Keratinocyte (primary cell): ENCODE results near the gene TRAPPC11. TPM values are rescaled to one million over a fixed set of nuclear protein-coding genes. Genes with fewer than 3 reads are reported as not detected.

Source experiments
- DNase-seq: peaks from one replicate; pipeline ENCODE4 v3.0.0-alpha.2; 2011; ENCODE audit warnings: low read depth, missing footprints, low spot score
- FAIRE-seq: peaks from 2 replicates; lab custom pipeline; 2011; peaks lifted over from hg19 to GRCh38; lab: Jason Lieb, UNC
- H2AFZ ChIP-seq: 2 replicates; pipeline ENCODE4 v1.6.0; 2012; ENCODE audit warnings: low read length, control low read depth, inconsistent platforms; ENCODE audit not compliant: control insufficient read depth
- H3K27ac ChIP-seq: 2 replicates; pipeline ENCODE4 v1.5.1; 2011; ENCODE audit warnings: low read length; ENCODE audit not compliant: control insufficient read depth, insufficient read depth
- H3K27me3 ChIP-seq: 3 replicates; pipeline ENCODE4 v1.6.0; 2011; ENCODE audit warnings: low read length; ENCODE audit not compliant: control insufficient read depth, insufficient read depth; ENCODE audit errors: extremely low read depth
- H3K36me3 ChIP-seq, 2 experiments: 2 replicates in 1 of 2; 3 replicates in 1 of 2; pipeline ENCODE4 v1.5.1; 2011; ENCODE audit warnings: low read length in 2 of 2, mild to moderate bottlenecking in 1 of 2; ENCODE audit not compliant: control insufficient read depth in 2 of 2, insufficient read depth in 2 of 2; ENCODE audit errors: extremely low read depth in 1 of 2
- H3K4me1 ChIP-seq: 3 replicates; pipeline ENCODE4 v1.5.1; 2011; ENCODE audit warnings: low read length; ENCODE audit not compliant: control insufficient read depth, insufficient read depth; ENCODE audit errors: extremely low read depth
- H3K4me2 ChIP-seq: 3 replicates; pipeline ENCODE4 v1.6.0; 2011; ENCODE audit warnings: low read depth, low read length; ENCODE audit not compliant: control insufficient read depth, insufficient read depth; ENCODE audit errors: extremely low read depth
- H3K4me3 ChIP-seq, 3 experiments: fragments of 200-600 bp in 1 of 3; sonication (generic) in 1 of 3; 2 replicates in 2 of 3; 3 replicates in 1 of 3; pipeline ENCODE4 v1.5.1; 2011 to 2016; ENCODE audit warnings: low read length in 3 of 3, mild to moderate bottlenecking in 3 of 3, control low read depth in 2 of 3, inconsistent platforms in 1 of 3, low read depth in 1 of 3, mixed read lengths in 1 of 3, mixed run types in 1 of 3, moderate library complexity in 1 of 3; ENCODE audit not compliant: control insufficient read depth in 2 of 3, insufficient read depth in 2 of 3; ENCODE audit errors: extremely low read depth in 1 of 3
- H3K79me2 ChIP-seq: 2 replicates; pipeline ENCODE4 v1.6.0; 2012; ENCODE audit warnings: low read length; ENCODE audit not compliant: control insufficient read depth, insufficient read depth
- H3K9ac ChIP-seq: 3 replicates; pipeline ENCODE4 v1.6.0; 2011; ENCODE audit warnings: low read length; ENCODE audit not compliant: control insufficient read depth, insufficient read depth; ENCODE audit errors: extremely low read depth
- H3K9me1 ChIP-seq: 3 replicates; pipeline ENCODE4 v1.6.0; 2011; ENCODE audit warnings: low read length; ENCODE audit not compliant: control insufficient read depth, insufficient read depth; ENCODE audit errors: extremely low read depth
- H3K9me3 ChIP-seq: 2 replicates; pipeline ENCODE4 v1.5.1; 2012; ENCODE audit warnings: low read depth, low read length; ENCODE audit not compliant: control insufficient read depth
- H4K20me1 ChIP-seq: 3 replicates; pipeline ENCODE4 v1.6.0; 2011; ENCODE audit warnings: low read length; ENCODE audit not compliant: control insufficient read depth, insufficient read depth; ENCODE audit errors: extremely low read depth
- EZH2 ChIP-seq: IDR thresholded peaks from one replicate; pipeline ENCODE4 v1.6.1; 2012; ENCODE audit warnings: inconsistent platforms, mild to moderate bottlenecking, low read length, moderate library complexity
- dilution Hi-C: fragments of 300-500 bp; cut with MboI; formaldehyde crosslinking; loops from one replicate; pipeline ENCODE4 v1.7.0; 2020; ENCODE audit warnings: low sequenced_read_pairs; ENCODE audit not compliant: extremely low pct_ligation_motif_present
- polyA plus RNA-seq, 5 experiments: library from polyadenylated mRNA; depleted of rRNA in 3 of 5; stranded (reverse) in 3 of 5; stranded (forward) in 1 of 5; unstranded in 1 of 5; fragments of >200 nt; gene quantifications; 1 replicate in 1 of 5; 2 replicates in 3 of 5; 3 replicates in 1 of 5; pipeline versions ENCODE4 v1.2.1 to v1.2.3, GENCODE V29; 2011 to 2012; ENCODE audit warnings: missing spikeins in 2 of 5, low read depth in 1 of 5, low replicate concordance in 1 of 5
- TF ChIP-seq, protein P1 (sequence below), 3 experiments: IDR thresholded peaks in 1 of 3; conservative IDR thresholded peaks in 1 of 3; optimal IDR thresholded peaks in 1 of 3; 2 replicates in 2 of 3; 3 replicates in 1 of 3; pipeline versions ENCODE3 to v1.5.1; 2011; ENCODE audit warnings: low read length in 3 of 3, mild to moderate bottlenecking in 3 of 3, moderate library complexity in 2 of 3, control low read depth in 1 of 3, inconsistent platforms in 1 of 3; ENCODE audit not compliant: insufficient read depth in 2 of 3; ENCODE audit errors: extremely low read depth in 1 of 3

Gene TRAPPC11
- polyA plus RNA-seq, 1 donor (not counting 4 experiments of a cell fraction or from before 2014, with no cell fraction given): 42.5 TPM

DNA sequence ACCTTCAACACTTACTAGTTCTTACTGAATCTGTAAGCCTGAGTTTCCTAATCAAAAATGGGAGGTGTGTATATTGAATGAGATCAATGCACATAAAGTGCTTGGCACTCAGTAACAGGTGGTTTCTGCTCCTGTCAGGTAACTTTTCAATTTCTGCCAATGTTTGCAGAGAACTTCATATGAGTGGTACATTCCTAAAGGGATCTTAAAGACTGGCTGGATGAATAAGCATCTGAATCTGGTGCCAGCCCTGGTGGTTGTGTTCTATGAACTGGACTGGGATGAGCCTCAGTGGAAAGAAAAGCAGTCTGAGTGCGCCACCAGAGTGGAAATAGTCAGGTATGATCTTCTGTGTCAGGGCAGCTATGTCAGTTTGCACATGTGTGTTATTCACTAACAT, 7.0 kb downstream of the TRAPPC11 start:
- DNase-seq (no peak), FAIRE-seq (peak; percentile 23)
- dilution Hi-C loops: no loop called here
- Histone ChIP-seq H3K4me1 (no peaks in the 10 kb centered on the region), H3K4me3 (no peak overlapping the region), H2AFZ (no peak overlapping the region), H3K9ac (no peak overlapping the region), H3K4me2 (no peak overlapping the region), H3K9me1 (no peaks in the 10 kb centered on the region), H4K20me1 (no peaks in the 10 kb centered on the region), H3K27me3 (no peaks in the 10 kb centered on the region), H3K27ac (no peak overlapping the region), H3K9me3 (no peaks in the 10 kb centered on the region), H3K36me3 (peaks cover 3 to 9% of the 10 kb centered on the region in 2 experiments), H3K79me2 (peaks cover 8% of the 10 kb centered on the region)
- TF ChIP-seq, protein P1, sequence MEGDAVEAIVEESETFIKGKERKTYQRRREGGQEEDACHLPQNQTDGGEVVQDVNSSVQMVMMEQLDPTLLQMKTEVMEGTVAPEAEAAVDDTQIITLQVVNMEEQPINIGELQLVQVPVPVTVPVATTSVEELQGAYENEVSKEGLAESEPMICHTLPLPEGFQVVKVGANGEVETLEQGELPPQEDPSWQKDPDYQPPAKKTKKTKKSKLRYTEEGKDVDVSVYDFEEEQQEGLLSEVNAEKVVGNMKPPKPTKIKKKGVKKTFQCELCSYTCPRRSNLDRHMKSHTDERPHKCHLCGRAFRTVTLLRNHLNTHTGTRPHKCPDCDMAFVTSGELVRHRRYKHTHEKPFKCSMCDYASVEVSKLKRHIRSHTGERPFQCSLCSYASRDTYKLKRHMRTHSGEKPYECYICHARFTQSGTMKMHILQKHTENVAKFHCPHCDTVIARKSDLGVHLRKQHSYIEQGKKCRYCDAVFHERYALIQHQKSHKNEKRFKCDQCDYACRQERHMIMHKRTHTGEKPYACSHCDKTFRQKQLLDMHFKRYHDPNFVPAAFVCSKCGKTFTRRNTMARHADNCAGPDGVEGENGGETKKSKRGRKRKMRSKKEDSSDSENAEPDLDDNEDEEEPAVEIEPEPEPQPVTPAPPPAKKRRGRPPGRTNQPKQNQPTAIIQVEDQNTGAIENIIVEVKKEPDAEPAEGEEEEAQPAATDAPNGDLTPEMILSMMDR (optimal IDR thresholded peaks at IDR 0.05 in 1 of 3, IDR thresholded peaks at IDR 0.05 in 1 of 3, conservative IDR thresholded peaks at IDR 0.05 in 1 of 3; ENCODE audit: extremely low read depth in 1 of 3, insufficient read depth in 2 of 3, low read length in 3 of 3): no peak
- no peak for TF ChIP-seq EZH2

GRCh38 chr4:183670251-183670650, 11.2 kb downstream of the TRAPPC11 start:
- H3K9me3 ChIP-seq: no peaks in the 10 kb centered on the region
- peaks cover 3 to 12% of the 10 kb centered on the region in 2 experiments for H3K36me3 ChIP-seq
- H3K4me2 ChIP-seq: no peak overlapping the region
- no peaks in the 10 kb centered on the region for H3K4me1 ChIP-seq
- H3K9ac ChIP-seq: no peak overlapping the region
- no peak overlapping the region for H3K4me3 ChIP-seq
- H3K27ac ChIP-seq: no peak overlapping the region
- DNase-seq (no peak), FAIRE-seq (no peak)
- dilution Hi-C loops: no loop called here
- no peak overlapping the region for H2AFZ ChIP-seq
- H4K20me1 ChIP-seq: no peaks in the 10 kb centered on the region
- H3K27me3 ChIP-seq: no peaks in the 10 kb centered on the region
- H3K79me2 ChIP-seq: no peaks in the 10 kb centered on the region
- no peaks in the 10 kb centered on the region for H3K9me1 ChIP-seq
- TF ChIP-seq, protein P1 (optimal IDR thresholded peaks at IDR 0.05 in 1 of 3, IDR thresholded peaks at IDR 0.05 in 1 of 3, conservative IDR thresholded peaks at IDR 0.05 in 1 of 3; ENCODE audit: extremely low read depth in 1 of 3, insufficient read depth in 2 of 3, low read length in 3 of 3): no peak
- TF ChIP-seq EZH2: no peak
